Measurements from ENCODE around the gene NUTM2G.
"Not testable (repeated sequence)": the region's sequence is repeated elsewhere in the genome, so short reads cannot be mapped to it uniquely, and the experiment has no call there.

The NUTM2G gene

DNA sequence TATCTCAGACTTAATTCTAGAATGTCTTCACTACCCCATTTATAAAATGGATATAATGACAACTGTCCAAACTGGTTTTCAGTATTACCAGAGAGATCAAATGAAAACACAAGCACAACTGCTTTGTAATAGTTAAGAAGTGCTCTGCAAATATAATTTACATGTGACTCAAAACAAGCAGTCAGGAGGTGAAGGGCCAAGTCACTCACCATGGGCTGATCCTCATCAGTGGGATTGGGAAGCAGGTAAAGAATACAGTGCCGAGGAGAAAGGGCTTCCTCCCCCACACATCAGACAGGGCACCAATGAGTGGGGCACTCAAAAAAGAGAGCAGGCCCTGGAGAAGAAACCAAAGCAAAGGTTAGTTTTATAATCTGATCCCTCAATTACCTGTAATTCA is 20.7 kb downstream of the NUTM2G start:
- DNase-seq (ENCODE audit: low read depth in 2 of 2), result not testable (repeated sequence)

DNA sequence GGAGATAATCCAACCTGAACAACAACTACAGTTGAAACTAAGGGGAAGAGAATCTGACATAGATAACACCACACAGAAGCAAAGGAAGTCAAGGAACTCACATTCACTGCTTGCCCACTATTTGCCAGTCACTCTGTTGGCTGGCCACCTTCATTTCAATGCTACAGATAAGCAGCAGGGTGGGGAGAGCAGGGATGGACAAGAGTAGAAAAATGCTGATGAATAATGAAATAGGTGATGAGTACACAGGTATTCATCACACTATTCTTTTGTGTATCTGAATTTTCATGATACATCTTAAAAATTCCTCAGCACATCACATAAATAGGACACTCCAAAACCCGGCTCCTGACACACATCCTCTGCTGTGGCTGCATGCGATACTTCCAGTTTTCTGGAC is 21.9 kb downstream of the NUTM2G start:
- not testable (repeated sequence) for DNase-seq (ENCODE audit: low read depth in 2 of 2)

DNA sequence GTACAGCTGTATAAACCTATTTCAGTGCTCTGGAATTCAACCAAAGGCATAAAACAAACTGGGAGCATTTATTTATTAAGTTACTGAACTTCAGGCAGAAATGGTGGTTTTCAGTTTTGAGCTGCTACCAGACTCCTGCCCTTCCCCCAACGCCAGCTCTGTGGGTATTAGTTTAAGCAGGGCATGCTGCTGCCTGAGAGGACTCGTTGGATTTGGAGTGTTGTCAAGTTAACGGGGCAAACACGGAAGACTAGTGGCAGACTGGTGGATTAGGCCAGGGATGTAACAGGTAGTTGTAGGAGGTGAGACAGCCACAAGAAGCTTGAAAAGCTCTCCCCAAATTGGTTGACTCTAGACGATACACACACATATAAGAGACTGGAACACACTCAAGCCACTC is 38.9 kb downstream of the NUTM2G start:
- not testable (repeated sequence) for DNase-seq (ENCODE audit: low read depth in 2 of 2)

DNA sequence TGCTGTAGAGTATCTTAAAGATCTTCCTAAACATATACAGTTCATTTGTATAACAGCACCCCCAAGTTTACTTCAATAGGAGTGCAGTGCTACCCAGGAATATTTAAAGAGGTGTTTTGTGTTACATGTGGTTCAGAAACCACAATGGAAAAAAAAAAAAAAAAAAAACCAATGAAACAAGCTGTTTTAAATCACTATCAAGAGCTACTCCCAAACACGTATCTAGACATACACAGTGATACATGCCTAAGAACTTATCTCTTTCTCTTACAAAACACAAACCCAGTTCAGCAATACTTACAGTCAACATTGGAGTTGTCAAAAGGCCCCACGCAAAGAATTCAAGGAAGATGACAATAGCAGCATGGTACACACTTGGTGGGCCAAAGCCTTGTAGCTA is 43.9 kb downstream of the NUTM2G start:
- DNase-seq (ENCODE audit: low read depth in 2 of 2), result not testable (repeated sequence)

DNA sequence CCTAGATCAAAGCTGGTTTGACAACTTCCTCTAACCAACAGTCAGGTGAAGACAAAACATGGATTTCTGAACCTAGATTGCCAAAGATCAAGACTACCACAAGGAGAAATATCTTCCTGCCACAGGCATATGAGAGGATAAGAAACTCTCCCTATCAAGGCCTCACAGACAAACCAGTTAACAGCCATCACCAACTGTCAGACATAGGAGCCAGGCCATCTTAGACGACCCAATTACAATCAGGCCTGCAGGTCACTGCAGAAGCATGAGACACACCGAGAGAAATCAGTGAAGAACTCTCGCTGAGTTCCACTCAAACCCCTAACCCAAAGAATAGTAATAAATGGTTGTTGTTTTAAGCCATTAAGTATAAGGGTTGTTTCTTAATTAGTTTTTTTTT is 45.4 kb downstream of the NUTM2G start:
- DNase-seq (ENCODE audit: low read depth in 2 of 2), result not testable (repeated sequence)

DNA sequence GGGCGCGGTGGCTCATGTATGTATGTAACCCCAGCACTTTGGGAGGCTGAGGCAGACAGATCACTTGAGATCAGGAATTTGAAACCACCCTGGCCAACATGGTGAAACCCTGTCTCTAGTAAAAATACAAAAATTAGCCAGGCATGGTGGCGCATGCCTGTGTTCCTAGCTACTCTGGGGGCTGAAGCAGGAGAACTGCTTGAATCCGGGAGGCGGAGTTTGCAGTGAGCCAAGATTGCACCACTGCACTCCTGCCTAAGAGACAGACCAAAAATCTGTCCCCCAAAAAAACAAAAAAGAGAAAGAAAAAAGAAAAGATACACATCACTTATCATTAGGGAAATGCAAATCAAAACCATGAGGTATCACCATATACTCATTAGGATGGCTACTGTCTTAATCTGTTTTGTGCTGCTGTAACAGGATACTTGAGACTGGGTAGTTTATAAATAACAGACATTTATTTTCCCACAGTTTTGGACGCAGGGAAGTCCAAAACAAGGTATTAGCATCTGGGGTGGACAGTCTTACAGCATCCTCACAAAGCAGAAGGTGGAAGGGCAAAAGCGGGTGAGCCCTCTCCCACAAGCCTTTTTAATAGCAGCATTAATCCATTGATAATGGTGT is 55.0 kb downstream of the NUTM2G start:
- not testable (repeated sequence) for DNase-seq (ENCODE audit: low read depth in 2 of 2)

DNA sequence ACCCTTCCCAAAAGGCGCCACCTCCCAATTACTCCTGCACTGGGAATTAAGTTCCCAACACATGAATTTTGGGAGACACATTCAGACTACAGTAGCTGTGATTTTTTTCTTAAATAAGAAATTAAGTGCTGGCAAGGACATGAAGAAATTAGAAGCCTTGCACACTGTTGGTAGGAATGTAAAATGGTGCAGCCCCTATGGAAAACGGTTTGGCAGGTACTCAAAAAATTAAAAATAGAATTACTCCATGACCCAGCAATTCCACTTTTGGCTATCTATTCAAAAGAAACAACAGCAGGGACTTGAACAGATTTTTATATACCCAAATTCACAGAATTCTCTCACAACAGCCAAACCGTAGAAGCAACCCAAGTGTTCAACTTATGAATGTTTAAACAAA is 55.5 kb downstream of the NUTM2G start:
- DNase-seq (ENCODE audit: low read depth in 2 of 2), result not testable (repeated sequence)

DNA sequence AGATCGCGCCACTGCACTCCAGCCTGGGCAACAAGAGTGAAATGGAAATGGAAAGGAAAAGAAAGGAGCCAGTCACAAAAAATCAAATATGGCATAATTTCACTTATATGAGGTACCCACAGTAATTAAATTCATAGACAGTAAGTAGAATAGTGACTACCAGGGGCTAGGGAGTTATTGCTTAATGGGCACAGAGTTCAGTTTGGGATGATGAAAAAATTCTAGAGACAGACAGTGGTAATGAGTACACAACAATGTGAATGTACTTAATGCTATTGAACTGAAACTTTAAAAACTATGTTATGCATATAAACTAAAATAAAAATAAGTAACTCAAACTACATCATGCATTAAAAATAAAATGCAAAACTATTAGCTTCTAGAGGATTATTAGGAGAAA is 56.2 kb downstream of the NUTM2G start:
- not testable (repeated sequence) for DNase-seq (ENCODE audit: low read depth in 2 of 2)

Data from activated CD8-positive, alpha-beta memory T cell treated with anti-CD3 and anti-CD28 coated beads for 4 hours (primary cell).